ENCODE results near the gene S1PR2. TPM values are rescaled to one million over a fixed set of nuclear protein-coding genes. Genes with fewer than 3 reads are reported as not detected.
A peak's percentile ranks its signal among the peaks of the same experiment; 100 is the strongest.

Gene S1PR2
- total and polyA plus RNA-seq, 2 donors from 2014 or later = 1.5 to 6.3 TPM

GRCh38 chr19:10262771-10263170 is 31.6 kb upstream of the S1PR2 start:
- FAIRE-seq (no peak), DNase-seq (no peak)
- TF ChIP-seq CTCF (IDR thresholded peaks at IDR 0.05; ENCODE audit: borderline replicate concordance, extremely low read depth, insufficient read depth) = no peak
- intact Hi-C loops (cut with DNase I) = no loop called here
- Histone ChIP-seq H3K4me3 (ENCODE audit: low read length in 3 of 3) (no peak overlapping the region), H3K4me1 (ENCODE audit: control insufficient read depth in 2 of 3, insufficient read depth in 2 of 3, low read depth in 1 of 3, low read length in 3 of 3) (no peaks in the 10 kb centered on the region), H3K36me3 (ENCODE audit: control insufficient read depth in 2 of 3, insufficient read depth in 3 of 3, low read length in 3 of 3) (peaks cover 0 to 5% (median 5%) of the 10 kb centered on the region in 3 donors), H3K9me3 (ENCODE audit: control insufficient read depth in 2 of 3, insufficient read depth in 1 of 3, low read length in 3 of 3) (no peaks in the 10 kb centered on the region), H3K27ac (ENCODE audit: low read depth in 2 of 2, low read length in 2 of 2) (no peak overlapping the region), H3K9ac (ENCODE audit: low read length in 3 of 3) (no peak overlapping the region), H3K27me3 (ENCODE audit: control insufficient read depth, insufficient read depth, low read length) (no peaks in the 10 kb centered on the region)

DNA sequence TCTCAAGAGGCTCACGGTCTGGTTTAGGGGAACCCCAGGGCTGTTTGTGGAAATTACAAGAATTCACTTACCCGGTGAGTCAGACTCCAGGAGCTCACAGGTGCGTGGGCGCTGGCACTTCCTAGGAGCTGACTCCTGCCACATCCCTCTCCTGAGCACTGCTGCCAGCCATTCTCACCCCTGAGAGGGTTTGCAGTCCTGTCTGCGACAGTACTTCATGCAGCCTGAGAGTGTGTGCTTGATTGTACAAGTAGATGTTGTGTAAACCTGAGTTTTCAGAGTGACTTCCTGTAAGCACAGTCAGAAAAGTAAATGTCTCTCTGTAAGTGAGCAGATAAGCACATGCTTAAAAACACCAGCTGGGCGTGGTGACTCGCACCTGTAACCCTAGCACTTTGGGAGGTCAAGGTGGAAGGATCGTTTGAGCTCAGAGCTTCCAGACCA is 29.0 kb upstream of the S1PR2 start:
- no peaks in the 10 kb centered on the region for H3K4me1 ChIP-seq (ENCODE audit: control insufficient read depth in 2 of 3, insufficient read depth in 2 of 3, low read depth in 1 of 3, low read length in 3 of 3)
- H3K36me3 ChIP-seq (ENCODE audit: control insufficient read depth in 2 of 3, insufficient read depth in 3 of 3, low read length in 3 of 3) = peaks cover 0 to 20% (median 18%) of the 10 kb centered on the region in 3 donors
- DNase-seq (no peak), FAIRE-seq (no peak)
- H3K27me3 ChIP-seq (ENCODE audit: control insufficient read depth, insufficient read depth, low read length) = no peaks in the 10 kb centered on the region
- intact Hi-C loops (cut with DNase I) = no loop called here
- no peaks in the 10 kb centered on the region for H3K9me3 ChIP-seq (ENCODE audit: control insufficient read depth in 2 of 3, insufficient read depth in 1 of 3, low read length in 3 of 3)
- TF ChIP-seq CTCF (IDR thresholded peaks at IDR 0.05; ENCODE audit: borderline replicate concordance, extremely low read depth, insufficient read depth) = no peak
- no peak overlapping the region for H3K4me3 ChIP-seq (ENCODE audit: low read length in 3 of 3)
- H3K27ac ChIP-seq (ENCODE audit: low read depth in 2 of 2, low read length in 2 of 2) = no peak overlapping the region
- no peak overlapping the region for H3K9ac ChIP-seq (ENCODE audit: low read length in 3 of 3)

GRCh38 chr19:10259162-10259905 is 28.2 kb upstream of the S1PR2 start:
- Histone ChIP-seq H3K9ac (ENCODE audit: low read length in 3 of 3) (no peak overlapping the region), H3K9me3 (ENCODE audit: control insufficient read depth in 2 of 3, insufficient read depth in 1 of 3, low read length in 3 of 3) (no peaks in the 10 kb centered on the region), H3K4me1 (ENCODE audit: control insufficient read depth in 2 of 3, insufficient read depth in 2 of 3, low read depth in 1 of 3, low read length in 3 of 3) (no peaks in the 10 kb centered on the region), H3K4me3 (ENCODE audit: low read length in 3 of 3) (peak overlapping the region in 1 of 3 donors; percentile 12), H3K27me3 (ENCODE audit: control insufficient read depth, insufficient read depth, low read length) (no peaks in the 10 kb centered on the region), H3K27ac (ENCODE audit: low read depth in 2 of 2, low read length in 2 of 2) (no peak overlapping the region), H3K36me3 (ENCODE audit: control insufficient read depth in 2 of 3, insufficient read depth in 3 of 3, low read length in 3 of 3) (peaks cover 1 to 20% (median 20%) of the 10 kb centered on the region in 3 donors)
- no peak for FAIRE-seq
- TF ChIP-seq CTCF (IDR thresholded peaks at IDR 0.05; ENCODE audit: borderline replicate concordance, extremely low read depth, insufficient read depth) = peak; percentile 70
- intact Hi-C loops (cut with DNase I) = no loop called here
- peak; percentile 91 to 94 (median 92) for DNase-seq

Measured in kidney (tissue), 14 donors.